PC-3 (cell line): ENCODE data around the gene ATG9A.

Experiments
- EZH2 ChIP-seq: fragments of 300-600 bp; sonication (generic); IDR thresholded peaks from one replicate; pipeline ENCODE4 v1.6.1; 2017; ENCODE audit warnings: antibody characterized with exemption, mild to moderate bottlenecking, low read length; ENCODE audit not compliant: unreplicated experiment
- TF ChIP-seq, protein P1 (sequence below): fragments of 300-600 bp; sonication (generic); conservative IDR thresholded peaks from 2 replicates; pipeline ENCODE4 v1.5.1; 2017; ENCODE audit warnings: antibody characterized with exemption, low read depth, mild to moderate bottlenecking, low read length

- TF ChIP-seq, protein P1, sequence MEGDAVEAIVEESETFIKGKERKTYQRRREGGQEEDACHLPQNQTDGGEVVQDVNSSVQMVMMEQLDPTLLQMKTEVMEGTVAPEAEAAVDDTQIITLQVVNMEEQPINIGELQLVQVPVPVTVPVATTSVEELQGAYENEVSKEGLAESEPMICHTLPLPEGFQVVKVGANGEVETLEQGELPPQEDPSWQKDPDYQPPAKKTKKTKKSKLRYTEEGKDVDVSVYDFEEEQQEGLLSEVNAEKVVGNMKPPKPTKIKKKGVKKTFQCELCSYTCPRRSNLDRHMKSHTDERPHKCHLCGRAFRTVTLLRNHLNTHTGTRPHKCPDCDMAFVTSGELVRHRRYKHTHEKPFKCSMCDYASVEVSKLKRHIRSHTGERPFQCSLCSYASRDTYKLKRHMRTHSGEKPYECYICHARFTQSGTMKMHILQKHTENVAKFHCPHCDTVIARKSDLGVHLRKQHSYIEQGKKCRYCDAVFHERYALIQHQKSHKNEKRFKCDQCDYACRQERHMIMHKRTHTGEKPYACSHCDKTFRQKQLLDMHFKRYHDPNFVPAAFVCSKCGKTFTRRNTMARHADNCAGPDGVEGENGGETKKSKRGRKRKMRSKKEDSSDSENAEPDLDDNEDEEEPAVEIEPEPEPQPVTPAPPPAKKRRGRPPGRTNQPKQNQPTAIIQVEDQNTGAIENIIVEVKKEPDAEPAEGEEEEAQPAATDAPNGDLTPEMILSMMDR, result no peak
- TF ChIP-seq EZH2, result no peak
These were observed 37.5 kb upstream of the ATG9A start for GRCh38 chr2:219266886-219267285.
